Measurements from ENCODE around the gene SYT9. TPM values are rescaled to one million over a fixed set of nuclear protein-coding genes. Genes with fewer than 3 reads are reported as not detected.

The SYT9 gene
- total and polyA plus RNA-seq, 2 donors (not counting 3 experiments of a cell fraction or from before 2014, with no cell fraction given) = 0.23 TPM; not detected in 1

GRCh38 chr11:7484131-7484530, 232.4 kb downstream of the SYT9 start:
- ChIA-PET POLR2A (no interaction called here), CTCF (interaction anchor here (1.1 kb wide), 1 partner anchor 16 kb away, joined by 4 read pairs; no protein-coding TSS in a partner anchor)
- Histone ChIP-seq H3K9me3 (replicated peaks; ENCODE audit: control insufficient read depth, insufficient read depth, low read length) (no peaks in the 10 kb centered on the region), H3K4me1 (ENCODE audit: control insufficient read depth, extremely low read depth, insufficient read depth, low read length) (no peaks in the 10 kb centered on the region), H3K4me2 (ENCODE audit: insufficient read depth, low read length) (no peak overlapping the region), H3K9me1 (replicated peaks; ENCODE audit: control insufficient read depth, extremely low read depth, insufficient read depth, low read length) (no peaks in the 10 kb centered on the region), H3K36me3 (ENCODE audit: control insufficient read depth in 2 of 2, extremely low read depth in 1 of 2, insufficient read depth in 2 of 2, low read length in 2 of 2) (no peaks in the 10 kb centered on the region), H3K27me3 (ENCODE audit: control insufficient read depth in 2 of 2, insufficient read depth in 2 of 2, low read length in 2 of 2) (peaks cover 0 to 2% of the 10 kb centered on the region in 2 experiments), H3K79me2 (ENCODE audit: control insufficient read depth, insufficient read depth, low read length) (no peaks in the 10 kb centered on the region), H3K9ac (replicated peaks; ENCODE audit: extremely low read depth, insufficient read depth, low read length) (no peak overlapping the region), H4K20me1 (replicated peaks; ENCODE audit: control insufficient read depth, extremely low read depth, insufficient read depth, low read length) (no peaks in the 10 kb centered on the region), H3K27ac (ENCODE audit: insufficient read depth, low read depth, low read length) (no peak overlapping the region), H3K4me3 (replicated peaks in 1 of 3; ENCODE audit: insufficient read depth in 1 of 3, low read depth in 1 of 3, low read length in 3 of 3) (no peak overlapping the region), H2AFZ (ENCODE audit: low read depth, low read length) (no peak overlapping the region)
- intact Hi-C loops (cut with micrococcal nuclease) = no loop called here
- DNase-seq (ENCODE audit: low read depth, low spot score) = no peak
- dilution Hi-C loops (cut with MboI; ENCODE audit: extremely low pct_ligation_motif_present, low sequenced_read_pairs) = no loop called here
- no TSS peak for BruUV-seq (replicated peaks)
- TF ChIP-seq GATA2 (IDR thresholded peaks at IDR 0.05; ENCODE audit: insufficient read depth, insufficient read length, low read depth, low read length) (no peak), EZH2 (IDR thresholded peaks at IDR 0.05; ENCODE audit: borderline replicate concordance, low read depth, low read length, severe bottlenecking) (no peak), FOS (IDR thresholded peaks at IDR 0.05; ENCODE audit: borderline replicate concordance, insufficient read depth, low read length) (no peak), CTCF (IDR thresholded peaks at IDR 0.05; ENCODE audit: extremely low read depth in 1 of 2, insufficient read depth in 1 of 2, low read depth in 1 of 2, low read length in 2 of 2) (no peak), POLR2A (IDR thresholded peaks at IDR 0.05; ENCODE audit: low read depth, low read length) (no peak), MYC (IDR thresholded peaks at IDR 0.05; ENCODE audit: low read depth, low read length) (no peak), MAX (IDR thresholded peaks at IDR 0.05; ENCODE audit: insufficient read depth, insufficient read length) (no peak), POLR2AphosphoS5 (IDR thresholded peaks at IDR 0.05; ENCODE audit: insufficient read depth, low read depth, low read length) (no peak), JUN (IDR thresholded peaks at IDR 0.05; ENCODE audit: borderline replicate concordance, insufficient read depth, insufficient read length, low read depth) (no peak)
- FAIRE-seq = no peak

Data from endothelial cell of umbilical vein (primary cell).